Panc1 (cell line): ENCODE measurements around the gene MRPL21. TPM values are rescaled to one million over a fixed set of nuclear protein-coding genes. Genes with fewer than 3 reads are reported as not detected.

Source experiments
- ATAC-seq: fragments of 200-7000 bp; cut with Tn5 transposase; 2 replicates; pipeline ENCODE4 v1.9.1; 2020; ENCODE audit warnings: mild to moderate bottlenecking, moderate library complexity
- BruUV-seq: library from RNA; stranded (reverse); fragments of 400-500 nt; replicated peaks from 2 replicates; lab custom pipeline; 2021; lab: Mats Ljungman, UMichigan
- CTCF ChIA-PET: fragments of 300-600 bp; sonication (Branson Sonifier 250); formaldehyde crosslinking; loops from one replicate; lab custom pipeline; 2022; ENCODE audit warnings: antibody characterized with exemption; lab: Charles Lee
- POLR2A ChIA-PET: fragments of 300-600 bp; sonication (Branson Sonifier 250); formaldehyde crosslinking; loops from one replicate; lab custom pipeline; 2022; ENCODE audit warnings: antibody characterized with exemption; lab: Charles Lee
- DNase-seq: peaks from one replicate; pipeline ENCODE4 v3.0.0-alpha.2; 2010; ENCODE audit warnings: low read depth, low spot score
- H3K27ac ChIP-seq: 2 replicates; pipeline ENCODE4 v1.5.1; 2011; ENCODE audit warnings: mild to moderate bottlenecking, low read length, inconsistent platforms
- H3K27me3 ChIP-seq: fragments of 200-500 bp; sonication (Bioruptor generic); 2 replicates; pipeline ENCODE4 v1.6.0; 2014; ENCODE audit warnings: low read length, inconsistent platforms; ENCODE audit not compliant: control insufficient read depth, insufficient read depth
- H3K36me3 ChIP-seq: fragments of 200-500 bp; sonication (Bioruptor generic); 2 replicates; pipeline ENCODE4 v1.5.1; 2014; ENCODE audit warnings: inconsistent platforms, mild to moderate bottlenecking, low read length, moderate library complexity; ENCODE audit not compliant: control insufficient read depth, insufficient read depth
- H3K4me1 ChIP-seq: 2 replicates; pipeline ENCODE4 v1.5.1; 2011; ENCODE audit warnings: inconsistent platforms, mild to moderate bottlenecking, low read length, moderate library complexity; ENCODE audit not compliant: control insufficient read depth, insufficient read depth
- H3K4me3 ChIP-seq, 2 experiments: 2 replicates each; pipeline ENCODE4 v1.5.1; 2011 to 2012; ENCODE audit warnings: low read depth in 2 of 2, low read length in 2 of 2, mild to moderate bottlenecking in 2 of 2, inconsistent platforms in 1 of 2, moderate library complexity in 1 of 2
- H3K9me3 ChIP-seq: fragments of 200-500 bp; sonication (Bioruptor generic); 2 replicates; pipeline ENCODE4 v1.5.1; 2014; ENCODE audit warnings: low read depth, mild to moderate bottlenecking, inconsistent platforms, low read length, moderate library complexity; ENCODE audit not compliant: control insufficient read depth, insufficient read depth
- CTCF ChIP-seq: fragments of 450-650 bp; IDR thresholded peaks from 2 replicates; pipeline ENCODE4 v1.5.1; 2017; ENCODE audit warnings: mild to moderate bottlenecking
- POLR2AphosphoS5 ChIP-seq: IDR thresholded peaks from 2 replicates; pipeline ENCODE4 v1.6.1; 2012; ENCODE audit warnings: mild to moderate bottlenecking, low read depth, low read length, moderate library complexity
- REST ChIP-seq, 2 experiments: IDR thresholded peaks; 2 replicates each; pipeline ENCODE4 v1.6.1; 2011 to 2012; ENCODE audit warnings: low read depth in 2 of 2, control low read depth in 1 of 2, low read length in 1 of 2, mild to moderate bottlenecking in 1 of 2, moderate library complexity in 1 of 2; ENCODE audit not compliant: insufficient read depth in 1 of 2
- SIN3A ChIP-seq: IDR thresholded peaks from 2 replicates; pipeline ENCODE4 v1.6.1; 2012; ENCODE audit warnings: low read depth, mild to moderate bottlenecking, low read length, moderate library complexity, borderline replicate concordance; ENCODE audit not compliant: insufficient read depth
- TCF7L2 ChIP-seq: IDR thresholded peaks from 2 replicates; pipeline ENCODE4 v1.6.1; 2011; ENCODE audit warnings: mild to moderate bottlenecking, low read depth, low read length, inconsistent platforms
- in situ Hi-C: cut with HindIII; loops from 2 replicates; pipeline ENCODE4 v1.10.0; 2016; ENCODE audit warnings: low sequenced_read_pairs, low pct_unique_long_range_greater_than_20kb
- intact Hi-C: fragments of 100-400 bp; cut with micrococcal nuclease; formaldehyde crosslinking; loops from one replicate; pipeline ENCODE4 v1.10.0; 2022; ENCODE audit not compliant: unreplicated experiment
- total RNA-seq: library from RNA; stranded (reverse); gene quantifications from one replicate; pipeline ENCODE4 v1.2.1, GENCODE V29; 2021; ENCODE audit not compliant: unreplicated experiment

The MRPL21 gene
- total RNA-seq, 1 experiment from 2014 or later, result 94.9 TPM

- DNase-seq (no peak), ATAC-seq (no peak)
- no peak for TF ChIP-seq REST (IDR thresholded peaks at IDR 0.05; ENCODE audit: insufficient read depth in 1 of 2, low read depth in 2 of 2, low read length in 1 of 2)
- intact Hi-C loops, result no loop called here
- in situ Hi-C loops, result no loop called here
- H3K9me3 ChIP-seq, result no peaks in the 10 kb centered on the region
- no peak overlapping the region for H3K27ac ChIP-seq
- no peak overlapping the region for H3K4me3 ChIP-seq
- ChIA-PET POLR2A (no interaction called here), CTCF (no interaction called here)
- no TSS peak for BruUV-seq
- no peaks in the 10 kb centered on the region for H3K27me3 ChIP-seq
- no peaks in the 10 kb centered on the region for H3K4me1 ChIP-seq
- peaks cover 3% of the 10 kb centered on the region; the same call in 1 of the 2 replicates for H3K36me3 ChIP-seq
Observed at GRCh38 chr11:68933605-68934320, 30.1 kb upstream of the MRPL21 start.

- no peaks in the 10 kb centered on the region for H3K9me3 ChIP-seq
- BruUV-seq, result no TSS peak
- no peak for TF ChIP-seq TCF7L2
- no peak for TF ChIP-seq CTCF
- TF ChIP-seq SIN3A, result no peak
- TF ChIP-seq POLR2AphosphoS5, result no peak
- TF ChIP-seq REST (IDR thresholded peaks at IDR 0.05; ENCODE audit: insufficient read depth in 1 of 2, low read depth in 2 of 2, low read length in 1 of 2), result no peak
- in situ Hi-C loops, result no loop called here
- no peaks in the 10 kb centered on the region for H3K27me3 ChIP-seq
- intact Hi-C loops, result no loop called here
- DNase-seq (no peak), ATAC-seq (no peak)
- H3K4me1 ChIP-seq, result no peaks in the 10 kb centered on the region
- POLR2A ChIA-PET, result no interaction called here
- H3K36me3 ChIP-seq, result peaks cover 3% of the 10 kb centered on the region; the same call in 1 of the 2 replicates
- H3K27ac ChIP-seq, result no peak overlapping the region
- H3K4me3 ChIP-seq, result no peak overlapping the region
- CTCF ChIA-PET, result no interaction called here
Observed at GRCh38 chr11:68932933-68933577, 29.4 kb upstream of the MRPL21 start.
